Cardiac muscle cell (in vitro differentiated cells and primary cell): ENCODE data around the gene KCNJ9. TPM values are rescaled to one million over a fixed set of nuclear protein-coding genes. Genes with fewer than 3 reads are reported as not detected.
A peak's percentile ranks its signal among the peaks of the same experiment; 100 is the strongest.
"Not testable (repeated sequence)": the region's sequence is repeated elsewhere in the genome, so short reads cannot be mapped to it uniquely, and the experiment has no call there.

Source experiments
- DNase-seq, 2 donors: peaks; one replicate each; pipeline versions ENCODE4 v3.0.0 to v3.0.0-alpha.2; 2010 to 2017; ENCODE audit warnings: low read depth in 1 of 2, low spot score in 1 of 2
- H3K27ac ChIP-seq: fragments of 200-600 bp; sonication (generic); 2 replicates; pipeline ENCODE4 v1.5.1; 2016
- H3K27me3 ChIP-seq: fragments of 200-600 bp; sonication (generic); 2 replicates; pipeline ENCODE4 v1.6.0; 2016; ENCODE audit warnings: control low read depth
- H3K36me3 ChIP-seq: fragments of 200-600 bp; sonication (generic); 2 replicates; pipeline ENCODE4 v1.5.1; 2016; ENCODE audit warnings: control low read depth
- H3K4me1 ChIP-seq: fragments of 200-600 bp; sonication (generic); 2 replicates; pipeline ENCODE4 v1.8.1; 2017; ENCODE audit warnings: low read depth, mild to moderate bottlenecking, mixed run types
- H3K4me3 ChIP-seq: fragments of 200-600 bp; sonication (generic); 2 replicates; pipeline ENCODE4 v1.5.1; 2016; ENCODE audit warnings: mild to moderate bottlenecking
- H3K9me3 ChIP-seq: fragments of 200-600 bp; sonication (generic); 2 replicates; pipeline ENCODE4 v1.5.1; 2017; ENCODE audit warnings: low read depth, mild to moderate bottlenecking, control low read depth
- CTCF ChIP-seq: IDR thresholded peaks from 2 replicates; pipeline ENCODE4 v1.5.1; 2012; ENCODE audit warnings: low read depth, mild to moderate bottlenecking, low read length
- polyA plus RNA-seq: library from polyadenylated mRNA; unstranded; fragments of >200 nt; fragmentation: Nextera tagmentation; extraction: Ambion mirVana; gene quantifications from 2 replicates; pipeline ENCODE4 v1.2.1, GENCODE V29; 2016
- total RNA-seq: library from RNA; depleted of rRNA; stranded (reverse); fragments of >200 nt; gene quantifications from 2 replicates; pipeline ENCODE4 v1.2.3, GENCODE V29; 2016

The KCNJ9 gene
- total and polyA plus RNA-seq, 2 experiments from 2014 or later, result 0.03 to 0.09 TPM

DNA sequence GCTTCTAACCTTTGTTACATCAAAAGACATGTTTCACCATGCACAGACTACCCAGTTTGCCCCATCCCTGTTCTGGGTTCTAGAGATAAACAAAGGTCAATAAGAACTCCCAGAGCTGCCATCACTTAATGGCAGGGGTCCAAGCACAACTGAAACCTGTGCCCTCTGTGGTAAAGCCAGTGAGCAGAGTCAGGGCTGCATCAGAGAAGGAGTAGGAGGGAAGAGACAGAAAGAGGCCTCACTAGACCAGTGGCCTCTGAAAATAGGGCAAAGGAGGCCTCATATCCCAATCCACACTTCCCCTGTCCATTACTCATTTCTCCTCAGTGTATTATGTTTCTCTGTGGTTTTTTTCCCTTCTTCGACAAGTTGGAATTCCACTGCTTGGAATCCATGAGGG lies 44.4 kb downstream of the KCNJ9 start:
- Histone ChIP-seq H3K27ac (no peak overlapping the region), H3K9me3 (no peaks in the 10 kb centered on the region), H3K4me1 (no peaks in the 10 kb centered on the region), H3K27me3 (no peaks in the 10 kb centered on the region), H3K4me3 (no peak overlapping the region), H3K36me3 (peaks cover 1% of the 10 kb centered on the region)
- no peak for TF ChIP-seq CTCF
- DNase-seq, result peak in 1 of 2 donors; percentile 25

DNA sequence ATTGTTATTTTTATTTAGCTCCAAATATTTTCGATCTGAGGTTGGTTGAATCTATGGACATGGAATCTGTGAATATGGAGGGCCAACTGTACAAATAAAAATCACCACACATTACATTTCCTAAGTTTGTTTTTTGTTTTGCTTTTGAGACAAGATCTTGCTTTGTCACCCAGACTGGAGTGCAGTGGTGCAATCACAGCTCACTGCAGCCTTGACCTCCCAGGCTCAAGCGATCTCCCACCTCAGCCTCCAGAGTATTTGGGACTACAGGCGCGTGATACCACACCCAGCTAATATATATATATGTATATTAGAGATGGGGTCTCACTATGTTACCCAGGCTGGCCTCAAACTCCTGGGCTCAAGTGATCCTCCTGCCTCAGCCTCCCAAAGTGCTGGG lies 45.0 kb downstream of the KCNJ9 start:
- not testable (repeated sequence) for H3K27me3 ChIP-seq, H3K4me3 ChIP-seq, DNase-seq, H3K9me3 ChIP-seq, H3K36me3 ChIP-seq, H3K27ac ChIP-seq, H3K4me1 ChIP-seq

DNA sequence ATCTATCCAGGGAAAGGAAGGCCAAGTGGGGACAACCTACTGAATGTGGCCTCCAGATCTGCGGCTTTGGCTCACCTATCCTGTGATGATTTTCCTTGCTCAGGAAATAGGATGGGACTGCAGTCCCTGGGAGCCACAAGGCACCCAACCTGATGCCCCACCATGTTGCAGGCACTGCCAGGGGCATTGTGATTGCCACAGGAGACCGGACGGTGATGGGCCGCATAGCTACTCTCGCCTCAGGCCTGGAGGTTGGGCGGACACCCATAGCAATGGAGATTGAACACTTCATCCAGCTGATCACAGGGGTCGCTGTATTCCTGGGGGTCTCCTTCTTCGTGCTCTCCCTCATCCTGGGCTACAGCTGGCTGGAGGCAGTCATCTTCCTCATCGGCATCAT lies 46.0 kb downstream of the KCNJ9 start:
- TF ChIP-seq CTCF, result no peak
- no peak for DNase-seq

DNA sequence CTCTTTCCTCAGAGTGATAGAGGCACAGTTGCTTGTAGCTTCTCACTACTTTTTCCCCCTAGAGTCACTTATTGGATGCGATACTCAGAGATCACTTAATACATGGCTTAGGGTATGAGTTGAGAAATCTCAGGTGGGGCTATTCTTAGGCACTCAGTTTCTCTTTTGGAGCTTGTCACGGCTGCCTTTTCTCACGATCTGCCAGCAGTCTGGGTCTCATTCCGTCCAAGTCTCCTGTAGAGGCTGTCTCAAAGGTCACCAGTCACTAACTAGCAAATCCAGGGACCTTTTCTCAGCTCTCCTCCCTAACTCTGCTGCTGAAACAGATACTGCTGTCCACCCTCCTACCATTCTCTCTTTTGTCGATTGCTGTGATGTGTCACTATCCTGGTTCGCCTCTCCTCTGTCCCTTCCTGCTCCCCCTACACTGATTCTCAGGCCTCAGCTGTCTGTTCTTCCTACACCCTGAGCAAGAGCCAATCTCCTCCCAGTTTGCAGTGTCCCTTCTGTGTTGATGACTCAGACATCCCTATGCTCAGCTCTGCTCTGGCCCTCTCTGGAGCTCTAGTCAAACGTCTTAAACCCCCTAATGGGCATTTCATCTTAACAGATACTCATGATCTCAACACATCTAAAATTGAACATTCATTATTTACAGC lies 46.7 kb downstream of the KCNJ9 start:
- Histone ChIP-seq H3K9me3 (no peaks in the 10 kb centered on the region), H3K4me1 (no peaks in the 10 kb centered on the region), H3K36me3 (peaks cover 7% of the 10 kb centered on the region), H3K4me3 (no peak overlapping the region), H3K27ac (no peak overlapping the region), H3K27me3 (no peaks in the 10 kb centered on the region)
- peak in 1 of 2 donors; percentile 54 for DNase-seq
- no peak for TF ChIP-seq CTCF

More for the DNA sequence above, 46.0 kb downstream of the KCNJ9 start:
- peaks cover 7% of the 10 kb centered on the region for H3K36me3 ChIP-seq
- no peak overlapping the region for H3K27ac ChIP-seq
- H3K27me3 ChIP-seq, result no peaks in the 10 kb centered on the region
- H3K4me1 ChIP-seq, result no peaks in the 10 kb centered on the region
- no peak overlapping the region for H3K4me3 ChIP-seq
- H3K9me3 ChIP-seq, result no peaks in the 10 kb centered on the region

GRCh38 chr1:160128636-160129035 lies 47.3 kb downstream of the KCNJ9 start:
- no peak for DNase-seq
- Histone ChIP-seq H3K4me1 (no peaks in the 10 kb centered on the region), H3K27ac (no peak overlapping the region), H3K9me3 (no peaks in the 10 kb centered on the region), H3K27me3 (no peaks in the 10 kb centered on the region), H3K36me3 (peaks cover 7% of the 10 kb centered on the region), H3K4me3 (no peak overlapping the region)
- no peak for TF ChIP-seq CTCF

GRCh38 chr1:160129046-160129445 lies 47.7 kb downstream of the KCNJ9 start:
- DNase-seq, result no peak
- Histone ChIP-seq H3K27me3 (no peaks in the 10 kb centered on the region), H3K36me3 (peaks cover 7% of the 10 kb centered on the region), H3K4me3 (no peak overlapping the region), H3K4me1 (no peaks in the 10 kb centered on the region), H3K9me3 (no peaks in the 10 kb centered on the region), H3K27ac (no peak overlapping the region)
- no peak for TF ChIP-seq CTCF
